ENCODE measurements around the gene APOC4. TPM values are rescaled to one million over a fixed set of nuclear protein-coding genes. Genes with fewer than 3 reads are reported as not detected.
A peak's percentile ranks its signal among the peaks of the same experiment; 100 is the strongest.

Gene APOC4
- total RNA-seq, 1 experiment from 2014 or later: not detected

DNA sequence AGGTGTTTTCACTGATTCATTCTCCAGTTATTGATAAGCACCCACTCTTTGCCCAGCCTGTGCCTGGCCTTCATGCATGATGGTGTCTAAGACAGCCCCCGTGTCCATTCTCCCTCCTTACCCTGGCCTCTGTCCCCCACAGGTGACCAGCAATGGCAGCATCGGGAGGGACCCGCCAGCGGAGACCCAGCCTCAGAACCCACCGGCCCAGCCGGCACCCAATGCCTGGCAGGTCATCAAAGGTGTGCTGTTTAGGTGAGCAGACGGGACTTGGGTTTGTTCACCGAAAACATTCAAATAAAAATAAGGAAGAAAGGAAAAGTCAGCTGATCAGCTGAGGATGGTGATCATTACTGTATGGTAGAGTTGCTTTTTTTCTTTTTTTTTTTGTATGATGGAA is 19.8 kb downstream of the APOC4 start (continued):
- TF ChIP-seq, protein P1, sequence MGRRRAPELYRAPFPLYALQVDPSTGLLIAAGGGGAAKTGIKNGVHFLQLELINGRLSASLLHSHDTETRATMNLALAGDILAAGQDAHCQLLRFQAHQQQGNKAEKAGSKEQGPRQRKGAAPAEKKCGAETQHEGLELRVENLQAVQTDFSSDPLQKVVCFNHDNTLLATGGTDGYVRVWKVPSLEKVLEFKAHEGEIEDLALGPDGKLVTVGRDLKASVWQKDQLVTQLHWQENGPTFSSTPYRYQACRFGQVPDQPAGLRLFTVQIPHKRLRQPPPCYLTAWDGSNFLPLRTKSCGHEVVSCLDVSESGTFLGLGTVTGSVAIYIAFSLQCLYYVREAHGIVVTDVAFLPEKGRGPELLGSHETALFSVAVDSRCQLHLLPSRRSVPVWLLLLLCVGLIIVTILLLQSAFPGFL (CRISPR knock-in tag; IDR thresholded peaks at IDR 0.05; ENCODE audit: borderline replicate concordance): no peak
- TF ChIP-seq, protein P2, sequence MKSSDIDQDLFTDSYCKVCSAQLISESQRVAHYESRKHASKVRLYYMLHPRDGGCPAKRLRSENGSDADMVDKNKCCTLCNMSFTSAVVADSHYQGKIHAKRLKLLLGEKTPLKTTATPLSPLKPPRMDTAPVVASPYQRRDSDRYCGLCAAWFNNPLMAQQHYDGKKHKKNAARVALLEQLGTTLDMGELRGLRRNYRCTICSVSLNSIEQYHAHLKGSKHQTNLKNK (CRISPR knock-in tag; IDR thresholded peaks at IDR 0.05): no peak
- TF ChIP-seq NFE2L1 (CRISPR knock-in tag; IDR thresholded peaks at IDR 0.05) (no peak), NR1H2 (CRISPR knock-in tag; IDR thresholded peaks at IDR 0.05) (no peak), SMAD4 (CRISPR knock-in tag; IDR thresholded peaks at IDR 0.05) (no peak), FOXJ3 (CRISPR knock-in tag; IDR thresholded peaks at IDR 0.05; ENCODE audit: borderline replicate concordance) (no peak)
- TF ChIP-seq, protein P3, sequence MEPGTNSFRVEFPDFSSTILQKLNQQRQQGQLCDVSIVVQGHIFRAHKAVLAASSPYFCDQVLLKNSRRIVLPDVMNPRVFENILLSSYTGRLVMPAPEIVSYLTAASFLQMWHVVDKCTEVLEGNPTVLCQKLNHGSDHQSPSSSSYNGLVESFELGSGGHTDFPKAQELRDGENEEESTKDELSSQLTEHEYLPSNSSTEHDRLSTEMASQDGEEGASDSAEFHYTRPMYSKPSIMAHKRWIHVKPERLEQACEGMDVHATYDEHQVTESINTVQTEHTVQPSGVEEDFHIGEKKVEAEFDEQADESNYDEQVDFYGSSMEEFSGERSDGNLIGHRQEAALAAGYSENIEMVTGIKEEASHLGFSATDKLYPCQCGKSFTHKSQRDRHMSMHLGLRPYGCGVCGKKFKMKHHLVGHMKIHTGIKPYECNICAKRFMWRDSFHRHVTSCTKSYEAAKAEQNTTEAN (CRISPR knock-in tag; IDR thresholded peaks at IDR 0.05): no peak
- TF ChIP-seq, protein P4, sequence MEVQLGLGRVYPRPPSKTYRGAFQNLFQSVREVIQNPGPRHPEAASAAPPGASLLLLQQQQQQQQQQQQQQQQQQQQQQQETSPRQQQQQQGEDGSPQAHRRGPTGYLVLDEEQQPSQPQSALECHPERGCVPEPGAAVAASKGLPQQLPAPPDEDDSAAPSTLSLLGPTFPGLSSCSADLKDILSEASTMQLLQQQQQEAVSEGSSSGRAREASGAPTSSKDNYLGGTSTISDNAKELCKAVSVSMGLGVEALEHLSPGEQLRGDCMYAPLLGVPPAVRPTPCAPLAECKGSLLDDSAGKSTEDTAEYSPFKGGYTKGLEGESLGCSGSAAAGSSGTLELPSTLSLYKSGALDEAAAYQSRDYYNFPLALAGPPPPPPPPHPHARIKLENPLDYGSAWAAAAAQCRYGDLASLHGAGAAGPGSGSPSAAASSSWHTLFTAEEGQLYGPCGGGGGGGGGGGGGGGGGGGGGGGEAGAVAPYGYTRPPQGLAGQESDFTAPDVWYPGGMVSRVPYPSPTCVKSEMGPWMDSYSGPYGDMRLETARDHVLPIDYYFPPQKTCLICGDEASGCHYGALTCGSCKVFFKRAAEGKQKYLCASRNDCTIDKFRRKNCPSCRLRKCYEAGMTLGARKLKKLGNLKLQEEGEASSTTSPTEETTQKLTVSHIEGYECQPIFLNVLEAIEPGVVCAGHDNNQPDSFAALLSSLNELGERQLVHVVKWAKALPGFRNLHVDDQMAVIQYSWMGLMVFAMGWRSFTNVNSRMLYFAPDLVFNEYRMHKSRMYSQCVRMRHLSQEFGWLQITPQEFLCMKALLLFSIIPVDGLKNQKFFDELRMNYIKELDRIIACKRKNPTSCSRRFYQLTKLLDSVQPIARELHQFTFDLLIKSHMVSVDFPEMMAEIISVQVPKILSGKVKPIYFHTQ (CRISPR knock-in tag; IDR thresholded peaks at IDR 0.05): no peak

DNA sequence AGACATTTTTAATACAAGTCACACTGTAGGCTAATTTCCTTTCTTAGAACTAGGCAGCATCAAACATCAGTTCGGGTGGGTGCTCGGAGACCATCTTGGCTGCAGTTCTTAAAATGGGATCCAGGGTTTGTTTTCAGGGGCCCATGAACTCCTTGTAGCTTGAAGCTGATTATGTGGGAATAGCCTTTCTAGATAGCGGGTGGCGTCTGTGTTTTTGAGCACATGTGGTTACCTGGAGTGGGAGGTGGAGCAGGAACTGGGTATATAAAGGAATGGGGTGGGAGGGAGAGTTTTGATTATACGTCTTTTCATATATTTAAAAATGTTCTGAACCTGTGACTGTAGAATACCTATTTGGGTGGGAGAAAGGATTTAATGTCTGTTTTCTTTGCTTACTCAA is 26.1 kb downstream of the APOC4 start:
- POLR2A ChIA-PET: no interaction called here
- H3K36me3 Mint-ChIP-seq: peaks cover 20% of the 10 kb centered on the region
- H3K27ac Mint-ChIP-seq: peak overlapping the region; percentile 11; the same call in 1 of the 2 replicates
- CTCF ChIA-PET: no interaction called here
- H3K27me3 Mint-ChIP-seq (ENCODE audit: low read depth): no peaks in the 10 kb centered on the region
- no peaks in the 10 kb centered on the region for H3K4me1 Mint-ChIP-seq
- no peak for DNase-seq (ENCODE audit: low spot score)
- TF ChIP-seq OVOL2 (CRISPR knock-in tag; IDR thresholded peaks at IDR 0.05; ENCODE audit: borderline replicate concordance) (no peak), ZNF423 (CRISPR knock-in tag; IDR thresholded peaks at IDR 0.05) (no peak), ZNF121 (CRISPR knock-in tag; IDR thresholded peaks at IDR 0.05) (no peak), GRHL2 (CRISPR knock-in tag; IDR thresholded peaks at IDR 0.05; ENCODE audit: insufficient replicate concordance, severe bottlenecking) (no peak), NFATC4 (CRISPR knock-in tag; IDR thresholded peaks at IDR 0.05) (no peak), CREM (CRISPR knock-in tag; IDR thresholded peaks at IDR 0.05) (no peak)
- TF ChIP-seq, protein P5, sequence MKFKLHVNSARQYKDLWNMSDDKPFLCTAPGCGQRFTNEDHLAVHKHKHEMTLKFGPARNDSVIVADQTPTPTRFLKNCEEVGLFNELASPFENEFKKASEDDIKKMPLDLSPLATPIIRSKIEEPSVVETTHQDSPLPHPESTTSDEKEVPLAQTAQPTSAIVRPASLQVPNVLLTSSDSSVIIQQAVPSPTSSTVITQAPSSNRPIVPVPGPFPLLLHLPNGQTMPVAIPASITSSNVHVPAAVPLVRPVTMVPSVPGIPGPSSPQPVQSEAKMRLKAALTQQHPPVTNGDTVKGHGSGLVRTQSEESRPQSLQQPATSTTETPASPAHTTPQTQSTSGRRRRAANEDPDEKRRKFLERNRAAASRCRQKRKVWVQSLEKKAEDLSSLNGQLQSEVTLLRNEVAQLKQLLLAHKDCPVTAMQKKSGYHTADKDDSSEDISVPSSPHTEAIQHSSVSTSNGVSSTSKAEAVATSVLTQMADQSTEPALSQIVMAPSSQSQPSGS (CRISPR knock-in tag; IDR thresholded peaks at IDR 0.05; ENCODE audit: borderline replicate concordance, low read depth): no peak
- H3K4me3 Mint-ChIP-seq: no peak overlapping the region
- no peaks in the 10 kb centered on the region for H3K9me3 Mint-ChIP-seq
- ATAC-seq: no peak

DNA sequence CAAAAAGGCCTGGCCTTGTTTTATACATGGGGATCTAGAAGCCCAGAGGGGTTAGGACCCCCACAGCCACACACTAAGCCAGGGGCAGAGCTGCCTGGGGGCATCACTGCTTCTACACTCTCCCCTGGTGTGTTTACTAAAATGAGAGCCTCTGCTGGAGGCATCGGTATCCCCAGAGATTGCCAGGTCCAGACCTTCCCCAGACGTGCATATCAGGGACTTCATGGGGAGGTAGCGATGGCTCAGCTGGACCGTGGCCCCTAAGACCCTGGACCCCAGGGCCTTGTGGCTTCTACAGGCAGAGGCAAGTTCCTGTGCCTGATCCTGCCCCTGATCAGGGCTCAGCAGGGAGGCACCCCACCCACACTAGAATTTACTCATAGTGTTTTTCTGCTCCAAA is 26.6 kb downstream of the APOC4 start:
- no peak overlapping the region for H3K27ac Mint-ChIP-seq
- H3K36me3 Mint-ChIP-seq: peaks cover 18% of the 10 kb centered on the region
- H3K9me3 Mint-ChIP-seq: no peaks in the 10 kb centered on the region
- no peak for DNase-seq (ENCODE audit: low spot score)
- CTCF ChIA-PET: no interaction called here
- no peaks in the 10 kb centered on the region for H3K4me1 Mint-ChIP-seq
- no peaks in the 10 kb centered on the region for H3K27me3 Mint-ChIP-seq (ENCODE audit: low read depth)
- TF ChIP-seq ZNF396 (CRISPR knock-in tag; IDR thresholded peaks at IDR 0.05; ENCODE audit: borderline replicate concordance) (no peak), CBFB (CRISPR knock-in tag; IDR thresholded peaks at IDR 0.05; ENCODE audit: low read depth) (no peak), RELA (CRISPR knock-in tag; IDR thresholded peaks at IDR 0.05; ENCODE audit: borderline replicate concordance) (no peak)
- TF ChIP-seq, protein P6, sequence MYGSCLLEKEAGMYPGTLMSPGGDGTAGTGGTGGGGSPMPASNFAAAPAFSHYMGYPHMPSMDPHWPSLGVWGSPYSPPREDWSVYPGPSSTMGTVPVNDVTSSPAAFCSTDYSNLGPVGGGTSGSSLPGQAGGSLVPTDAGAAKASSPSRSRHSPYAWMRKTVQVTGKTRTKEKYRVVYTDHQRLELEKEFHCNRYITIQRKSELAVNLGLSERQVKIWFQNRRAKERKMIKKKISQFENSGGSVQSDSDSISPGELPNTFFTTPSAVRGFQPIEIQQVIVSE (CRISPR knock-in tag; IDR thresholded peaks at IDR 0.05; ENCODE audit: borderline replicate concordance): no peak
- POLR2A ChIA-PET: no interaction called here
- ATAC-seq: no peak
- no peak overlapping the region for H3K4me3 Mint-ChIP-seq
